DND-41 (cell line): Measurements from ENCODE around the gene LAPTM4A.

Source experiments
- CTCF ChIP-seq: IDR thresholded peaks from 2 replicates; pipeline ENCODE4 v1.5.1; 2012; ENCODE audit warnings: borderline replicate concordance, low read length, moderate library complexity, mild to moderate bottlenecking; ENCODE audit not compliant: poor library complexity, severe bottlenecking; ENCODE audit errors: extremely low read depth
- EZH2 ChIP-seq: IDR thresholded peaks from 3 replicates; pipeline ENCODE4 v1.6.1; 2012; ENCODE audit warnings: borderline replicate concordance, low read depth, mild to moderate bottlenecking, moderate library complexity, low read length, inconsistent platforms; ENCODE audit not compliant: severe bottlenecking

- TF ChIP-seq CTCF: no peak
- no peak for TF ChIP-seq EZH2
Measured at GRCh38 chr2:20092226-20092900, 40.9 kb upstream of the LAPTM4A start.
